IPS-NIHi11 (cell line): ENCODE measurements around the gene CTSF.
"Not testable (repeated sequence)": the region's sequence is repeated elsewhere in the genome, so short reads cannot be mapped to it uniquely, and the experiment has no call there.

Source experiments
- DNase-seq: peaks from one replicate; pipeline ENCODE4 v3.0.0; 2012; ENCODE audit warnings: mixed read lengths, low spot score

The CTSF gene

GRCh38 chr11:66559142-66559865, 9.1 kb downstream of the CTSF start:
- peak; percentile 87 for DNase-seq

DNA sequence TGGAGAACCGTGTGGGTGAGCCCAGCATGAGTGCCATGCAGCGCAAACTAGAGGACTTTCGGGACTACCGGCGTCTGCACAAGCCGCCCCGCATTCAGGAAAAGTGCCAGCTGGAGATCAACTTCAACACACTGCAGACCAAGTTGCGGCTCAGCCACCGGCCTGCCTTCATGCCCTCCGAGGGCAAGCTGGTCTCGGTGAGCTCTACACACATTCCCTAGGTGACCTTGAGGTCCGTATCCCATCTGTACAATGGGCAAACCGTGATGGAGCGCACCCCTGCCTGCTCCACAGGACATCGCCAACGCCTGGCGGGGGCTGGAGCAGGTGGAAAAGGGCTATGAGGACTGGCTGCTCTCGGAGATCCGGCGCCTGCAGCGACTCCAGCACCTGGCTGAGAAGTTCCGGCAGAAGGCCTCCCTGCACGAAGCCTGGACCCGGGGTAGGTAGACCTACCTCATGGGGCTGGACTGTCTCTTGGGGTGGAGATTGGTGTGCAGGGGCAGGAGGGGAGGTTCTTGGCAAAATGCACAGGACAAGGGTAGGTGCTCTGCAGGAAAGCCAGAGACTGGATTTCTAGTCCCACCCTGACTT, 10.6 kb downstream of the CTSF start:
- DNase-seq: peak; percentile 10

DNA sequence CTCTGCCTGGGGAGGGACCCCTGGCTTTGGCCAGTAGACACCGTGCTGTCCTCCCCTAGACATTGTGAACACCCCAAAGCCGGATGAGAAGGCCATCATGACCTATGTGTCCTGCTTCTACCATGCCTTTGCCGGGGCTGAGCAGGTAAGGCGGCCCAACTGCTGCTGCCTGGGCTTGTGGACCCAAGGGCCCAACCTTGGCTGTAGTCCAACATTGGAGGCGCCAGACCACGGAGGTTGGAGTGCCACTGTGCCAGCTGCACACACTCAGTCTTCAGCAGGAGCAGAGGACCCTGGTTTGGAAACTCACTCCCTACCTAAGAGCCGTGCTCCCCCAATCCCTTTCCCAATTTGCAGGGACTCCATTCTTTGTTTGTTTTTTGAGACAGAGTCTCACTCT, 12.3 kb downstream of the CTSF start:
- no peak for DNase-seq

- DNase-seq: no peak
Measured at GRCh38 chr11:66555416-66555815, 13.0 kb downstream of the CTSF start.

GRCh38 chr11:66554602-66555001, 13.8 kb downstream of the CTSF start:
- no peak for DNase-seq

DNA sequence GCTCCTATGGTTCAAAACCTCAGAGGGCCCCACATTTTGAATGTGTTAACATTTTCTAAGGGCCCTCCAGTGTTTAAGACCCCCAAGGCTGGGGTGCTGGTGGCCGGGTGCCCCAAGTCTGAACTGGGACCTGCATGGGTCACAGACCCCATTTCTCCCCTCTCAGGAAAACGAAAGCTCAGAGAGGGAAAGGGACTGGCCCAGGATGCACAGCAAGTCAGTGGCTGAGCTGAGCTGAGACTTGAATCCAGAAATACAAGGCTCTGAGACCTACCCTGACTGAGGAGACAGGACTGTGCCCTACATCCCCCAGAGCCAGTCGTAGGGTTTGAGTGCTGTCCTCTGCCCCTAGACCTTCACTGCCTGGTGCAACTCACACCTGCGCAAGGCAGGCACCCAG, 17.5 kb downstream of the CTSF start:
- no peak for DNase-seq

GRCh38 chr11:66549696-66550095, 18.7 kb downstream of the CTSF start:
- DNase-seq: no peak

- DNase-seq: no peak
Measured at GRCh38 chr11:66548774-66549630, 19.4 kb downstream of the CTSF start.

DNA sequence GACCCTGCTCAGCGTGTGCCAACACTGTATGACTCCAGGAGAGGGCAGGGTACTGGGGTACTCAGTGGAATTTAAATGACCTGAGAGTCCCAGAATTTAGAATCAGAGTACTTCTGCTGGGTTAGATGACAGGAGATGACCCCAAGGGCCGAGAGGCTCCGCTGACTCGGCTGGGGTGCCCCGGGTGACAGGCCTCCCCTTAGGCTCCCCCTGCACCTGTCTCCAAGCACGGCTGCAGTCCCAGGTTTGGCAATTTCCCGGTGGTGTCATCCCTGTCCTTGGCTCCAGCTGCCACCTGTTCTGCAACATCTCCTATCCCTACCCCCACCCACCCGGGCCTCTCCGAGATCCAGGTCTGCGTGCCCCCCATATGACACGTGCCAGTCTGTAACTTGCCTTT, 20.4 kb downstream of the CTSF start:
- no peak for DNase-seq

GRCh38 chr11:66547662-66548009, 20.8 kb downstream of the CTSF start:
- peak; percentile 79 for DNase-seq

- no peak for DNase-seq
Measured at GRCh38 chr11:66546966-66547661, 21.3 kb downstream of the CTSF start.

DNA sequence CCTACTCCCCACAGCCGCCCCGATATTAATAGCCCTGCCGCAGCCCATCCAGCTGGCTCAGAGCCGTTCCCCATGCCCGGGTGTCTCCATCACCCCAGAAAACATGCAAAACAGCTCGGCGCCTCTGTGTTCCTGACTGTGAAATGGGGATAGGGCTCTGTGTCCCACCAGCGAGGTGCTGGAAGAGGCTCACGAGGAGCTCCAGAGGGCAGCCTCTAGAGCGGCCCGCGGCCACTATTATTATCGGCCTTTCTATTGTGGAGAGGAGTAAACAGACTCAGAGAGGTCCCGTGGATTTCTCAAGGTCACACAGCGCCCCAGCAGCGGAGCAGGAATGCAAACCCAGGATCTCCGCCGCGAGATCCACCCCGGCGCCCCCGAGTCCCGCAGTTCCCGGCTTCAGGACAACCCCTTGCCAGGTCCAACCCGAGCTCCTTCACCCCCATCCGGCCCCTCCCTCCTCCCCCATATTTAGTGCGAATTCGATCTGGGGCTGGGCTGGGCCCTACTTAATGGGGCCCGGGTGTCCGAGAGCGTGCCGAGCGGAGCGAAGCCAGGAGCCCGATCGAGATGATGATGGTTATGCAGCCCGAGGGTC, 21.9 kb downstream of the CTSF start, which contains the start of gene ACTN3:
Gene ACTN3, plus strand, starts transcription at position 536 of the 598 bp plus-strand sequence. Its CDS starts 35 bp downstream, at position 571.
- peak; percentile 86 for DNase-seq

DNA sequence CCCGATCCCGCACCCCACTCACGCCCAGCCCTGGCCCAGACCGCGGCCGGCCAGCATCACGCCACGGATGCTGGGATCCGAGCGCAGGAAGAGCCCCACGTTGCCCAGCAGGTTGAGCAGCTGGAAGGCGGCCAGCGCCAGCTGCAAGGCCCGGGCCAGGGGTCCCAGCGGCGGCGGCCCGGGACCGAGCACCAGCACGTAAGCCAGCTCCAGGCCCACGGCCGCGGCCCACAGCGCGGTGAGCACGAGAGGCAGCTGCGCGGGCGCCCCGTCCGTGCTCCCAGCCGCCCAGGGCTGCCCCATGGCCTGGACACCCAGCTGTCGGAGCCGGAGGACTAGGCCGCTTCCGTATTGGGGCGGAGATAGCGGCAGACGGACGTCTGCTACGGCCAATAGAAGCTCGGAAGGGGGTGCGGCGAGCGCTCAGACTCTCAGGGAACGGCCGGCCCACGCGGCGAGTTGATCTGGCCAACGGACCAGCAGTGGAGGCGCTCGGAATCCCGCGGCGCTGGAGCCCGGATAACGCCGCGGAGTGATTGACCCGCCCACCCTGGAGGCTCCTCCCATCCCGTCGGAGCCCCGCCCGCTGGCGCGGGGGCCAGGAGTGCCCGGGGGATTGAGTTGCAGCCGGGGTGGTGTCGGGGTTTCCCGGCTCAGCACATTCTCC, 22.6 kb downstream of the CTSF start, which contains the start of gene ZDHHC24:
Gene ZDHHC24, minus strand, starts transcription at position 348 of the 667 bp plus-strand sequence. Its CDS starts 45 bp downstream, at position 303.
- DNase-seq: peak; percentile 97

GRCh38 chr11:66544952-66545351, 23.5 kb downstream of the CTSF start:
- DNase-seq: not testable (repeated sequence)

- DNase-seq: no peak
Measured at GRCh38 chr11:66543263-66544107, 24.9 kb downstream of the CTSF start.

GRCh38 chr11:66542362-66542761, 26.0 kb downstream of the CTSF start:
- DNase-seq: no peak

DNA sequence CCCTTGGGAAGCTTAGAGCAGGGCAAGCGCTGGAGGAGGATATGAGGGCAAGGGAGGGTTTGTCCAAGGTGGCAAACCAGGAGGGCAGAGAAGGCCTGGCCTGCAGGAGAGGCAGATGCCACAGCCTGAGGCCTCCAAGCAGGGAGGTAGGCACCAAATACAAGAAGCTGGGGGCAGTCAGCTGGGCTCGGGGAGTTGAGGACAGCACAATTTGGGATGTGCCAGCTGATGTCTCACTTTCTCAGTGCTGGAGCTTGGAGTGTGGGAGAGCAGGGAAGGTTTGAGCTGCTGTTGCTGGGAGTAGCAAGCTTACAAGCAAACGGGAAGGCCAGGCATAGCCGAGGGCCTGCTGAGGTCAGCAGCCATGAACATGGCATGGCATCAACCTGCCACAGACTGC, 26.5 kb downstream of the CTSF start:
- no peak for DNase-seq

DNA sequence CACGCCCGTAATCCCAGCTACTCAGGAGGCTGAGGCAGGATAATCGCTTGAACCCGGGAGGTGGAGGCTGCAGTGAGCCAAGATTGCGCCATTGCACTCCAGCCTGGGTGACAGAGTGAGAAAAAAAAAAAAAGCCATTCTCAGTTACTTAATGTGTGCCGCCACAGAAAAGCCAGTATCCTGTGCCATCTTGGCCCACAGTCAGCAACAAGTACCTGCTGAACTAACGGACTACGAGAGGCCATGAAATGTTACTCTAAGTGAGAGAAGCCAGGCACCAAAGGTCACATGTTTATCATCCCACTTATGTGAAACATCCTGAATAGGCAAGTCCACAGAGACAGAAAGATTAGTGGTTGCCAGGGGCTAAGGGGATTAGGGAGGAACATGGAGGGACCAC, 27.8 kb downstream of the CTSF start:
- not testable (repeated sequence) for DNase-seq

DNA sequence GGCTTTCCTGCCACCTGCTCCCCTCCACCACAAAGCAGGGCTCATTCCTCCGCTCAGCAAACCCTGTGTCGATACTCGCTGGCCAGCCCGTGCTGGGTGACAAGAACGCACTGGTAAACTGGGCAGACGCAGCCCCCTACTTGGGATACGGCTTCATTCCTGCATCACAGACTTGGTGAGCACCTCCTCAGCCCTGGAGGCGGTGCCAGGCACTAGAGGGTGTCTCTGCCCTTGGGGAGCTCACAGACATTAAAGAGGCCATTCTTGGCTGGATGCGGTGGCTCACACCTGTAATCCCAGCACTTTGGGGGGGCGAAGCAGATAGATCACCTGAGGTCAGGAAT, 28.6 kb downstream of the CTSF start:
- DNase-seq: no peak

GRCh38 chr11:66539170-66539869, 29.1 kb downstream of the CTSF start:
- no peak for DNase-seq
